Hematopoietic multipotent progenitor cell treated with erythropoietin and hydrocortisone succinate and interleukin-3 and kit ligand, for 6 days (in vitro differentiated cells): ENCODE measurements around the gene SPOCD1.

Source experiments
- DNase-seq: peaks from one replicate; pipeline ENCODE4 v3.0.0-alpha.2; 2015

SPOCD1 gene

DNA sequence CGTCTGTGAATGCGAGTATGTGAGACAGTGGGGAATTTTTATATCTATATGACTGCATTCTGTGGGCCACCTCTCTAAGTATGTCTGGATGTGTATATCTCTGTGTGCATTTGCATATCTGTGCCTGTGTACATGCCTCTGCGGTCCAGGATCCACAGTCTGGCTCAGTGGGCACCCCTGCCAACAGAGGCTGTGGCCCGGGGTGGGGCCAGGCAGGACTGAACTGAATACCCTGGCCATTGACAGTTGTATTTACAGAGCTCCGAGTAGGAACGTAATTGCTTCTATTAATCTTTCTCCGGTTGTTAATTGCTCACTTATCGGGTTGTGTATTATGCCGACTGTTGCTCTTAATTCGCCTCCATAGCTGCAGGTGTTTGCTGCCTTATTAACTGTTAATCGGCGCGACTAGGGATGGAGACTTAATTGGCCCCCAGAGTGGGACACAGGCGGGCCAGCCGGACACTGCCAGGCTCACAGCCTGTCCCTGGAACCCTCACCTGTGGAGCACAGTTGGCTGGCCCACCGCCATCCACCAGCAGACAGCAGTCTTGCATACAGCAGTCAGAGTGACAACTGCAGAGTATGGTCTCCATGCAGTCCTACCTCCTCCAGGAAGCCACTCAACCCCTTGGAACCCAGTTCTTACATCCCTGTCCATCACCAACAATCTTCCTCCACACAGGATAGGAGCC is 29.3 kb downstream of the SPOCD1 start:
- no peak for DNase-seq

GRCh38 chr1:31785947-31786290 is 29.9 kb downstream of the SPOCD1 start:
- DNase-seq, result no peak

- DNase-seq, result no peak
These were observed 30.5 kb downstream of the SPOCD1 start for GRCh38 chr1:31785020-31785946.

DNA sequence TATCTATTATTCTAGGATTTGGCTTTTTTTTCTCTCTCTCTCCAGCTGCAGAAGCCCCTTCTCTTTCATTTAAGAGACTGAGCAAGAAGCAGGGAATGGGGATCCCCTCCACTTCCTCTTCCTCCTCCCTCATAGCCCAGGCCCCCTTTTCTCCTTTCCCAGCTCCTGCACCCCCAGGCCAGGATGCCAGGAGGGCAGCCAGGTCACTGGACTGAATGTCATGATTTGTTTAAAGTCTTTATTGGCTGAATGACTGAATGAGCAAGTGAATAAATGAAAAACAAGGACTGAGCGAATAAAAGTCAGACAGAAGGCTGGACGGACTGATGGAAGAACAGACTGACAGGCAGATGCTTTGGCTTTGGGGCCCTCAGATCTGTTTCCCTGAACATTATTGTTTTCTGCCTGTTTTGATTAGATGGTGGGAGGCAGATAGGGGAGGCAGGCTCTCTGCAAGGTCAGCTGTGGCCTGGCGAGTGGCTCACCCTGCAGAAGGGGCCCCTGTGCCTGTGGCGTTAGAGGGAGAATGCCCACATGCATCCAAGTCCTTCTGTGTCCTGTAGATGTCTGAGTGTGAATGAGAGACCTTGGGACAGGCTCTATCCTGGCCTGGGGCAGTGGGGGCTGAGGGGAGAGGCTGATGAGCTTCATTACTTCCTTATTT is 31.3 kb downstream of the SPOCD1 start:
- DNase-seq, result no peak

GRCh38 chr1:31783846-31784245 is 32.0 kb downstream of the SPOCD1 start:
- no peak for DNase-seq

DNA sequence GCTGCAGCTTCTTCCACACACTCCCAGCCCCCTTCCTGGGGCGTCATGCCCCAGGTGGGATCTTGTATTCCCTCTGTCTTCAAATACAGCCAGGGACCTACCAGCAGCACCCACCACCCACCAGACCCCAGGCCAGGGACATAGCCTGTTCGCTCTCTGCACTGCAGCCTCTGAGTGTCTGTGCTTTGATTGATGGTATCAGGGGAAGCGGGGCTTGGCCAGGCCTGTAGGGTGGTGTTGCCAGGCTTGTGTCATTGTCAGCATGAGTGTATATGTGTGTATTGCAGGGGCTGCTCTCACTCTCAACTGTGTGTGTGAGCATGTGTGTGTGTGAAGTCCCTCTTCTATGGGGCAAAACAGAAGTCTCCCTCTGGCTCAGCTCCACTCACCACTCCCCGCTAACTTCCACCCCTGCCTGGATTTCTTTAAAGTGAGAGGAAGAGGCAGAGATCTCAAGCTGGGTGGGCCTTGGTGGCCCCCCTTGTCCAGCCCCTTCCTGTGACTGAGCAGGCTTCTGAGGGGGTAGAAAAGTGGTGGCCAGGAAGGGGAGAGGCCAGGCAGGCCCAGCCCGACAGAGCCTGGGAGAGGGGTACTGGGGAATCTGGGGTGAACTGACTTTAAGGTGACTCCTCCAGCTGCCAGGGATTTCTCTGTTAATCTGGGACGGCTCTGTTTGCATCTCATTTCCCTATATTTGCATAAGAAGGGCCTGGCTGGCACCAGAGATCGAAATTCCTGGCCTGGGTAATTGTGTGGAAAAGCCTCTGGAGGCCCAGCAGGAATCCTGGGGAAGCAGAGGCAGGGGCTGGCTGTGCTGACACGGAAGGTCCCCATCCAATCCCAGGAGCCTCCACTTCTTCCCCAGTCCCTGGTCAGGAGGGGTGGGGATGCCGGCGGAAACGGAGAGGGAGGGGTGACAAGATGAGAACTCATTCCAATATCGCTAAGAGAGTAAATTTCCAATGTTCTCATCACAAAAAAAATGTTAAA is 33.1 kb downstream of the SPOCD1 start:
- no peak for DNase-seq

DNA sequence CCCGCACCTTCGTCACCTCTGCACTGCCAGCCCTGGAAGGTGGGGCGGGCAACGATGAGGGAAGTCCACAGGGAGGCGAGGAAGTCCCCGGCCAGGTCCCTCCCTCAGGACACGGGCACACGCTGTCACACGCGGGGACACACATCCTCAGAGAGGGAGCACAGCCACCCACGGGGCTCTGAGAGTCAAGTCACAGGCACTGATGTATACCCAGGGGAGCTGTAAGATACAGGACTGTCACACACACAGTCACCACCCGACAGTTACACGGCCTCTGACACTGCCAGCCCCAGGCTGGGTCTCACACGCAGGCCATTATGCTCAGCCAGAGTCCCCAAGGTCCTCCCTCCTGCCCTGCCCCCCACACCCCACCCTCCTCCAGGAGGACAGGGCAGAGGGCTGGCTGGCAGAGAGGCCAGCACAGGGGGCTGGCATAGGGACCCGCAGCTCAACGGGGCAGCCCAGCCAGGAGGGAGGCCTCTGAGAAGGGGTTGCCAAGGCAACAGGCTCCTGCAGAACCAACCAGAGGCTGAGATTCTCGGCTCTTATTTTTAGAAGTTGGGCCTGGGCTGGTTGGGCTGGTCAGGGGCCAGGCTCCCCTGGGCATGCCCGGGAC is 34.0 kb downstream of the SPOCD1 start:
- no peak for DNase-seq

GRCh38 chr1:31781138-31781755 is 34.6 kb downstream of the SPOCD1 start:
- DNase-seq, result peak; percentile 42

DNA sequence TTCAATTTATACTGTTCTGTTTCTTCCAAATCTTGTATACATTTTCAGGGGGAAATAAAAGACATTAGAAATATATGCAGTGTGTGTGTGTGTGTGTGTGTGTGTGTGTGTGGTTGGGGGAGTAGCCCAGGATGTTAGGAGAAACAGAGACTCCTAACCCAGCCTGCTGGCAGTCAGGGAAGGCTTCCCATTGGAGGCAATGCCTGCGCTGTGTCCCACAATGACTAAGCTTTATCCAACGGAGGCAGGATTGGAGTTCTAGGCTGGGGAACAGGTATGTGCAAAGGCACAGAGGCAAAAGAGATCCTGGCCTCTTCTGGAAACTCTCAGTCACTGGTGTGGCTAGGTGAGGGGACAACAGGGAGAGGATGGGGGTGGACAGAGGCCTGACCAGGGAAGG is 35.2 kb downstream of the SPOCD1 start:
- no peak for DNase-seq

- no peak for DNase-seq
These were observed 36.1 kb downstream of the SPOCD1 start for GRCh38 chr1:31779687-31780086.

GRCh38 chr1:31778763-31779488 is 36.9 kb downstream of the SPOCD1 start:
- no peak for DNase-seq

DNA sequence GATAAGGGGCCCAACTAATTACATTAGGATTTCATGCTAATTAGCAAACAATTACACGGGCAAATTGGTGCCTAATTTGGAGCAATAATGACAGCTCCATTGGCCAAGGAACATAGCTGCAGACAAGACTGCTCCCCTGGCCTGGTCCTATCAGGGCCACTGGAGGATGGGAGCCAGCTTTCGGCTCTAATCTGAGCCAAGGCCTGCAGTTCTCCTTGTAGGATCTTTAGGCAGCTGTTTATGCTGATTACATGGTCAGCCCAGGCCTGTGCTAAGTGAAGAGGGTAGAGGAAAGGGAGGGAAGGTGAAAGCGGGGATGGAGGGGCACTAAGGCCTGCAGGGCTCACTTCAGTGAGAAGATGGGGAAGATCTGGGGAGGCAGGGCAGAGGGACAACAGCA is 39.3 kb downstream of the SPOCD1 start:
- DNase-seq, result no peak

DNA sequence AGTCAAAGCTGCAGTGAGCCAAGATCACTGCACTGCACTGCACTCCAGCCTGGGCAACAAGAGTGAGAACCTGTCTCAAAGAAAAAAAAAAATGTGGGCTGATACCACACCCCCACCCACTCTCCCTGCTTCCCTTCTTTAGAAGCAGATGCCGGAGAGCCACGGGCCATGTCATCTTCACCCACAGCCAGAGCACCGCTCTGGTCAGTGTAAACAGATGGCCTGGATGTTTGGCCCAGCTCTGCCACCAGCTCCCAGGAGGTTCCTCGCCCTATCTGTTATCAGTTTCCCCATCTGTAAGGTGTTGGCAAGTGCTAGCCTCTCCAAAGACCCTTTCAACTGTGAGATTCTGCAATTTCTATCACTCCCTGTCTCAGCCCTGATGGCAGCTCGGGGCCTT is 39.8 kb downstream of the SPOCD1 start:
- DNase-seq, result no peak

DNA sequence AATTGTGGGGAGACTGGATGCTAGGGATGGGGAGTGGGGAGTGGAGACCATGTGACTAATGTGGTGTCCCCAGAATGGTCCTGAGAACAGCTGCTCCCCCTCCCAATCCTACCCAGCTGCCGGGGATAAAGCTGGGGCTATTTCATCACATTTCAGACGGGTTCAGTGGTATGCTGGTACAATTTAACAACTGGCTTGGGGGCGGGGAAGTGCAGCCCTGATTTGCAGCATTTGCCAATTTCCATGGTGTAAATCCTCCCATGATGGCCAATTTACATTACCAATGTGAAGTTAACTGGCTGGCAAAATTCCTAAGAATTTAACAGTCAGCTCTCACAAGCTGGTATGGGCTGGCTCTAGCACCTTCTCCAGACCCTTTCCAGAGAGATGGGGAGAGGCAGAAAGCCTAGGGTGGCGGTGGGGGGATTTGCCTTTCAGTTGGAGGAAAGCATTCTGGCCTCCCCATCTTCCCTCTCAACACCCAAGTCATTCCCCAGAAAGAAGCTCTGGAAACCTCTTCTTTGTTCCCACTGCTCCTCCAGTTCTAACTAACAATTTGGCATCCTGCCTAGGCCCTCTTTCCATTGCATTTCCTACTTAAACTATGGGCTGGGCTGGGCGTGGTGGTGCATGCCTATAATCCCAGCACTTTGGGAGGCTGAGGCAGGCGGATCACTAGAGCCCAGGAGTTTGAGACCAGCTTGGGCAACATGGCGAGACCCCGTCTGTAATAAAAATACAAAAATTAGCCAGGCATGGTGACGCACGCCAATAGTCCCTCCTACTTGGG is 40.4 kb downstream of the SPOCD1 start:
- DNase-seq, result no peak

DNA sequence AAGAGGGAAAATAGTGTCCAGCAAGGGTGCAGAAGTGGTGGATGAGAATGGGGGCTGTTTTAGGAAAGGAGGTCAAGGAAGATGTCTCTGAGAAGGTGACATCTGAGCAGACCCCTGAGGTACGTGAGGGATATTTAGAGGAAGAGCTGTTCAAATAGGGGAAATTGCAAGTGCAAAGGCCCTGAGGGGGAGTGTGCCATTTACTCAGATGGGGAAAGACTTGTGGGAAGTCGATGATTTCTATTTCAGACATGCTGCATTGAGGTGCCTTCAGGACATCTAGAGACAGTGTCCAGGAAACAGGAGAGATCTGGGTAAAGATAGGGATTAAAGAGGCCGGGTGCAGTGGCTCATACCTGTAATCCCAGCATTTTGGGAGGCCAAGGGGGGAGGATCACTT is 41.3 kb downstream of the SPOCD1 start:
- DNase-seq, result no peak

DNA sequence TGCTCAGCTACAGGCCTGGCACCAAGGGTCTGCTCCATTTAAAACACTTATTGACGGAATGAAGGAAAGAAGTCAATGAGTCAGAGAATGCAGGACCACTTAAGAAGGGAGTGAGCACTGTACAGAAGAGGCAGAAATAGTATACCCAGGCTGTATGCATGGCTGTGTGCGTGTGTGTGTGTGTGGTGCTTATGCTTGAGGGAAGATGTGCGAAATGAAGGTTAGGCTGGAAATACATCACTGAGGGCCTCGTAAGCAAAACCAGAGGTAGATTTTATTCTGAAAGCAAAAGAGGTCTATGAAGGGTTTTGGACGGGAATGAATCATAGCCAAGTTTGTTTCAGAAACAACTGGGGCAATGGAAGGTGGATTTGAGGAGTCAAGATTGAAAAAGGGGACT is 42.0 kb downstream of the SPOCD1 start:
- no peak for DNase-seq

DNA sequence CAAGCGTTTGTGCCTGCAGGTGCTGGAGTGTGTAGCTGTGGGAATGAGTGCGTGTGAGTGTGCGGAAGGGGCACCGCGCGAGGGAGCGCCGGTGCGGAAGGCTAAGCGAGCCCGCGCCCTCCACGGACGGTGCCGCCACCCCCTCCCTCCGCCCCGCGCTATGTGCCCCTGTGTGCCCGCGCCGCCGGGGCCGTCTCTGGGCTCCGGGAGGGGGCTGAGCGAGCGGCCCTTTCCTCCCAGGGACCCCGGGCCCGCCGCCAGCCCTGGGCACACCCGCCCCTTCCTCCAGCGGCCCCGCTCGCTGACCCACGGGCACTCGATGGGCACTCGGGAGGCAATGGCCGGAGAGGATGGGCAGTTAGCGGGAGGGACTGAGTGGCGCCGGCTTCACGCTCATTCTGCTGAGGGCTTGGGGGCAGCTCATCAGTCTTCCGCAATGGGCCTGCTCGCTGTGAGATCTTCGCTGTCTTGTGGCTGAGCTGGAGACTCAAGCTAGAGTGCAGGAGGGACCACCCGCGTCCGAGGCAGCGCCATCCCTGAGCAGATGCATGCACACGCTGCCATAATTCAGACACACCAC is 43.1 kb downstream of the SPOCD1 start:
- no peak for DNase-seq

GRCh38 chr1:31771891-31772668 is 43.7 kb downstream of the SPOCD1 start:
- no peak for DNase-seq
